ENCODE data around the gene LILRA6. TPM values are rescaled to one million over a fixed set of nuclear protein-coding genes. Genes with fewer than 3 reads are reported as not detected.
"Not testable (repeated sequence)": the region's sequence is repeated elsewhere in the genome, so short reads cannot be mapped to it uniquely, and the experiment has no call there.

The LILRA6 gene
- total RNA-seq, 4 donors from 2014 or later, result 1.0 to 1.7 TPM; not detected in 2

DNA sequence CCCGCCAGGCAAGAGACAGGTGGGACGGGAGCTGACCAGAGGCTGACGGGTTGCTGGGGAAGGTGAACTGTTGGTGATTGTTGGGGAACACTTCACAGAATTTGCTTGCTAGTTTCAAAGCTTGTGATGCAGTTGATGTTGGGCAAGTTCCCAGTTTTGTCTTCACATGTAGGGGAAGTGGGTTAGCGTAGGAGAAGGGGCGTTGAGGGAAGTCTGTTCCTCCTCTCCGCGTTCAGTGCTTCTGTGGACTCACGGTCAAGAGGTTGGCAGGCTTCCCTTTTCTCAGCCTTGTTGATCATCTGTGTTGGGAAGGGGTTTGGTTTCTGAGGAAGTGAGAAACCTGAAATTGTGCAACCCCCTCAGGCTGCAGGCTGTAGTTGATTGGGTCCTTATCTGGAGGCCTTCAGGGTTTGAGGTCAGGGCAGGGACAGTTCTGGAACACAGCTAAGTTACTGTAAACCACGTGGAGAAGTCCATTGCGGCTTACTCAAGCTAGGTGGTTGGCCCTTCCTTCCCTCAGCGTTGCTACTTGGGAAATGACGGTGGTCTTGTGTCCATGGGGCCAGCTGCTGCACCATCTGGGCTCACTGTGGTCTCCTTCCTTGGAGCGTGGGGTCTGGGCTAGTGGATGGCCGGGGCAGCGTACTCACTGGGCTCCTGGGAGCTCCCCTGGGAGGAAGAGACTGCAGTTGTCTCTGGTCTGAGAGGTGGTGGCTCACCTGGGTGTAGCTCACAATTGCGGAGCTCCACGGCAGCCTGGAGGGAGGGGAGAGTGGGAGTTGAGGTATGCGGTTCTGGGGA is 34.4 kb downstream of the LILRA6 start:
- H3K4me3 ChIP-seq, result no peak overlapping the region
- H3K9me3 ChIP-seq, result no peaks in the 10 kb centered on the region
- H3K4me1 ChIP-seq, result peaks cover 0 to 10% of the 10 kb centered on the region in 2 donors
- intact Hi-C loops (cut with DNase I; ENCODE audit: low total_unique reads), result no loop called here
- H3K27me3 ChIP-seq, result no peaks in the 10 kb centered on the region
- no peak for TF ChIP-seq POLR2A (IDR thresholded peaks at IDR 0.05)
- TF ChIP-seq, protein P1, sequence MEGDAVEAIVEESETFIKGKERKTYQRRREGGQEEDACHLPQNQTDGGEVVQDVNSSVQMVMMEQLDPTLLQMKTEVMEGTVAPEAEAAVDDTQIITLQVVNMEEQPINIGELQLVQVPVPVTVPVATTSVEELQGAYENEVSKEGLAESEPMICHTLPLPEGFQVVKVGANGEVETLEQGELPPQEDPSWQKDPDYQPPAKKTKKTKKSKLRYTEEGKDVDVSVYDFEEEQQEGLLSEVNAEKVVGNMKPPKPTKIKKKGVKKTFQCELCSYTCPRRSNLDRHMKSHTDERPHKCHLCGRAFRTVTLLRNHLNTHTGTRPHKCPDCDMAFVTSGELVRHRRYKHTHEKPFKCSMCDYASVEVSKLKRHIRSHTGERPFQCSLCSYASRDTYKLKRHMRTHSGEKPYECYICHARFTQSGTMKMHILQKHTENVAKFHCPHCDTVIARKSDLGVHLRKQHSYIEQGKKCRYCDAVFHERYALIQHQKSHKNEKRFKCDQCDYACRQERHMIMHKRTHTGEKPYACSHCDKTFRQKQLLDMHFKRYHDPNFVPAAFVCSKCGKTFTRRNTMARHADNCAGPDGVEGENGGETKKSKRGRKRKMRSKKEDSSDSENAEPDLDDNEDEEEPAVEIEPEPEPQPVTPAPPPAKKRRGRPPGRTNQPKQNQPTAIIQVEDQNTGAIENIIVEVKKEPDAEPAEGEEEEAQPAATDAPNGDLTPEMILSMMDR (IDR thresholded peaks at IDR 0.05), result no peak
- no peaks in the 10 kb centered on the region for H3K36me3 ChIP-seq
- H3K27ac ChIP-seq, result no peak overlapping the region
- peak in 1 of 2 donors; percentile 54 for DNase-seq

DNA sequence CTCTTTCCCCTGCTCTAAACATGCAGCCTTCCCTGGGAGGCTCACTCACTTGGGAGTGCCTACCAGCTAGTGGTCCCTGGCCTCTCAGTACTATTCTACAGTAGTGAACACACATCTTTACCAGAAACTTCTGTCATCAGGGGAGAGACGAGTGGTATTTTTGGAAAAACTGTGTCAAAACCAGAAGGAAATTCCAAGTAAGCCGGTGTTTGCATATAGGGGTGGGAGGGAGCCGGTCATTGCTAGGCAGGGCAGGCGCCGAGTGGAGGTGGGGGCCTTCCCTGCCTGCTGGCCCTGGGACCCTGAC is 35.0 kb downstream of the LILRA6 start:
- Histone ChIP-seq H3K27me3 (no peaks in the 10 kb centered on the region), H3K36me3 (no peaks in the 10 kb centered on the region), H3K27ac (no peak overlapping the region), H3K9me3 (no peaks in the 10 kb centered on the region), H3K4me1 (peaks cover 0 to 10% of the 10 kb centered on the region in 2 donors), H3K4me3 (no peak overlapping the region)
- no peak for TF ChIP-seq POLR2A (IDR thresholded peaks at IDR 0.05)
- TF ChIP-seq, protein P1 (IDR thresholded peaks at IDR 0.05), result no peak
- no peak for DNase-seq
- intact Hi-C loops (cut with DNase I; ENCODE audit: low total_unique reads), result no loop called here

DNA sequence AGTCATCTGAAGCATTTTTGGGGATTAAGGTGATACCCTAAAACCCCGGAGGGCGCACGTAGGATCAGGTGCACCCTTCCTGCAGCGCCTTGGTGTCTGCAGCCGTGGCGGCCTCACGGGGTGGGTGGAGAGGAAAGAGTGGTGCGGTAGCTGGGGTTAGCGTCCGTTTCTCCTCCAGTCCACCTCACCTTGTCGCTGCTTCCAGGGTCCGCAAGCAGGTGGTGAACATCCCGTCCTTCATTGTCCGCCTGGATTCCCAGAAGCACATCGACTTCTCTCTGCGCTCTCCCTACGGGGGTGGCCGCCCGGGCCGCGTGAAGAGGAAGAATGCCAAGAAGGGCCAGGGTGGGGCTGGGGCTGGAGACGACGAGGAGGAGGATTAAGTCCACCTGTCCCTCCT is 35.4 kb downstream of the LILRA6 start:
- H3K4me3 ChIP-seq; H3K27me3 ChIP-seq; H3K9me3 ChIP-seq; H3K27ac ChIP-seq; DNase-seq; H3K36me3 ChIP-seq; intact Hi-C loops (cut with DNase I; ENCODE audit: low total_unique reads): not testable (repeated sequence)
- H3K4me1 ChIP-seq, result peaks cover 3 to 11% of the 10 kb centered on the region in 2 donors

DNA sequence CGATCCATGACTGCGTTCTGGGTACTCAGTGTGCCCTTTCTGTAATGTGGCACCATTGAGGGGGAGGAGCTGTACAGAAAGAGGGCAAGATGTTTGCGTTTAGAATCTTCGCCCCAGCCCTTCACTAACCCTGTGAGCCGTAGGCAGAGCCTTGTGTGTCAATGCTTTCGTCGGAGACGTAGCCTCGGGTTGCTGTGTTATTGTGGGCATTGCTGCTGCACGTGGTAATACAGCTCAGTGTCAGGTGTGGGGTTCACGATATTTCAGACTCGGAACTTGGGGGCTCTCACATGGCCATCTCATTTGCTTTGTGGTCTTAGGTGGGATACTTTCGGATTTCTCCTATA is 35.8 kb downstream of the LILRA6 start:
- DNase-seq, result no peak
- no peak overlapping the region for H3K27ac ChIP-seq
- H3K27me3 ChIP-seq, result no peaks in the 10 kb centered on the region
- peaks cover 6 to 15% of the 10 kb centered on the region in 2 donors for H3K4me1 ChIP-seq
- TF ChIP-seq POLR2A (IDR thresholded peaks at IDR 0.05), result no peak
- H3K9me3 ChIP-seq, result no peaks in the 10 kb centered on the region
- no peak overlapping the region for H3K4me3 ChIP-seq
- intact Hi-C loops (cut with DNase I; ENCODE audit: low total_unique reads), result no loop called here
- H3K36me3 ChIP-seq, result no peaks in the 10 kb centered on the region

DNA sequence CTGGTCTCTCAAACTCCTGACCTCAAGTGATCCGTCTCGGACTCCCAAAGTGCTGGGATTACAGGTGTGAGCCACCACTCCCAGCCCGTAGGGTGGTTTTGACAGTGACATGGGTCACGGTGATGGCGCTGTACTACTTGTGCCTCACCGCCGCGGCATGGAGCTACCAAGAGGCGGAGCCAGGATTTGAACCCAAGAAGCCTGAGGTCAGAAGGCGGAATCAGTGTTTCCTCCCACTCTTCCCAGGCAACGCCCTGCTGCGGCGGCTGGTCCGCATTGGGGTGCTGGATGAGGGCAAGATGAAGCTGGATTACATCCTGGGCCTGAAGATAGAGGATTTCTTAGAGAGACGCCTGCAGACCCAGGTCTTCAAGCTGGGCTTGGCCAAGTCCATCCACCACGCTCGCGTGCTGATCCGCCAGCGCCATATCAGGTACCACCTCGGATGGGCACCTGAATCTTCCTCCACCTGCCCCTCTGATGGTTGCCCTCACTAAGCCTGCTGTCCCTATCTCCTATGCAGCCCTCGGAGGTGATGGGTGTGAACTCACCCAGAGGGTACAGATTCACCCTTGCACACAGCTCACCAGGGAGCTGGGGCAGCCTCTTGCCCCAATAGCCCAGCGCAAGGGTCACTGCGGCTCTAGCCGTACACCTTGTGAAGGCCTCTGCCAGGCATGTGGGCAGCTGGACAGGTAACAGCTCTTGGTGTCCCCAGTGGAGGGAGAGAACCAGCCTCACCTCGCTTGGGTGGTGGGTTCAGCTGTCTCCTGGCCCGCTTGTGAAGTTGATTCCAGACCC is 36.4 kb downstream of the LILRA6 start:
- Histone ChIP-seq H3K27me3 (no peaks in the 10 kb centered on the region), H3K36me3 (no peaks in the 10 kb centered on the region), H3K9me3 (no peaks in the 10 kb centered on the region), H3K4me1 (peaks cover 6 to 18% of the 10 kb centered on the region in 2 donors), H3K27ac (no peak overlapping the region), H3K4me3 (no peak overlapping the region)
- no peak for DNase-seq
- TF ChIP-seq POLR2A (IDR thresholded peaks at IDR 0.05), result no peak
- TF ChIP-seq, protein P1 (IDR thresholded peaks at IDR 0.05), result no peak
- intact Hi-C loops (cut with DNase I; ENCODE audit: low total_unique reads), result no loop called here

DNA sequence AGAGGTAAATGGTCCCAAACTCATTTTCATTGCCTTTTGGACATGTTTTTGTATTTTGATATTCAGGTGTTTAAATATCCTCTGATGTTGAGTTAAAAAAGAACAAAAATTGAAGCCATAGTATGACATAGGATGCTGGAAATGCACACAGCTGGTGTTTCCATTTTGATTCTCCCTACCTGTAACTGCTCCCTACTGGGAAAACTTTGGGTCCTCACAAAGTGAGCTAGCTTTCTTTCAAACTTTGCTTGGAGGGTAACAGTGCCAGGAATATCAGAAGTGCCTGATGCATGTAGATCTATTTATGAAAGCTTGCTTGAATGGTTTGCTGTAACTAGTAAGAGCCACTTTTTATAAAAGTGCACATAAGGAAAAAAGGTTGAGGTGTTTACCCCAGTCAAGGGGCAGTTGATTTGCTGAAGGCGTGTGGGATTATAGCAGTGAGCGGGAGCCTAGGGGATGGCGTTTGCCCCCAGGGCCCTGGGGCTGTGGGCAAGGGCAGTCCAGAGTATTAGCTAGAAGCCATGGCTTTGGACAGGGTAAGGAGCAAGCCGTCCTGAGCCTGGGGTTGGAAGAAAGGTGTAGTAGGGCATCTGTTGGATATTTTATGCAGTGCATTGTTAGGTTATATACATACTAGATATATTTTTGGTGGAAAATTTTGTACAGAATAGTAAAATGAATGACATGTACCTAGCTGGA is 37.7 kb downstream of the LILRA6 start:
- Histone ChIP-seq H3K27me3 (no peaks in the 10 kb centered on the region), H3K9me3 (no peaks in the 10 kb centered on the region), H3K4me3 (no peak overlapping the region), H3K36me3 (no peaks in the 10 kb centered on the region), H3K27ac (no peak overlapping the region), H3K4me1 (peaks cover 6 to 19% of the 10 kb centered on the region in 2 donors)
- intact Hi-C loops (cut with DNase I; ENCODE audit: low total_unique reads), result no loop called here
- no peak for DNase-seq
- no peak for TF ChIP-seq POLR2A (IDR thresholded peaks at IDR 0.05)
- TF ChIP-seq, protein P1 (IDR thresholded peaks at IDR 0.05), result no peak
